ENCODE measurements around the gene FHAD1.

Gene FHAD1

GRCh38 chr1:15289251-15289651 lies 42.2 kb downstream of the FHAD1 start:
- Histone ChIP-seq H3K36me3 (replicated peaks; ENCODE audit: insufficient read depth, low read length) (no peaks in the 10 kb centered on the region), H3K4me2 (ENCODE audit: low read depth, low read length) (no peak overlapping the region), H3K4me3 (ENCODE audit: low read length) (no peak overlapping the region), H3K27me3 (replicated peaks; ENCODE audit: insufficient read depth, low read length) (no peaks in the 10 kb centered on the region), H3K9me3 (replicated peaks; ENCODE audit: insufficient read depth, low read length) (no peaks in the 10 kb centered on the region), H4K20me1 (ENCODE audit: insufficient read depth, low read length) (no peaks in the 10 kb centered on the region), H3K9me2 (replicated peaks; ENCODE audit: insufficient read depth, low read length) (no peaks in the 10 kb centered on the region), H3F3A (ENCODE audit: insufficient read depth, low read length) (no peaks in the 10 kb centered on the region), H3K79me2 (ENCODE audit: low read length) (no peaks in the 10 kb centered on the region), H3K4me1 (ENCODE audit: low read length) (peaks cover 7% of the 10 kb centered on the region; the same call in 1 of the 2 replicates), H2AFZ (ENCODE audit: low read length) (no peak overlapping the region), H3K27ac (ENCODE audit: low read length) (no peak overlapping the region), H3K9ac (ENCODE audit: low read length) (no peak overlapping the region)
- no peak for DNase-seq
- TF ChIP-seq CTCF (IDR thresholded peaks at IDR 0.05; ENCODE audit: low read length) (no peak), EZH2 (optimal IDR thresholded peaks at IDR 0.05; ENCODE audit: low read depth, low read length) (no peak), EZH2phosphoT487 (IDR thresholded peaks at IDR 0.05; ENCODE audit: low read length) (no peak)

- Histone ChIP-seq H4K20me1 (ENCODE audit: insufficient read depth, low read length) (no peaks in the 10 kb centered on the region), H3K4me3 (ENCODE audit: low read length) (no peak overlapping the region), H3F3A (ENCODE audit: insufficient read depth, low read length) (no peaks in the 10 kb centered on the region), H3K4me1 (ENCODE audit: low read length) (no peaks in the 10 kb centered on the region), H3K9me2 (replicated peaks; ENCODE audit: insufficient read depth, low read length) (no peaks in the 10 kb centered on the region), H3K9me3 (replicated peaks; ENCODE audit: insufficient read depth, low read length) (no peaks in the 10 kb centered on the region), H3K79me2 (ENCODE audit: low read length) (no peaks in the 10 kb centered on the region), H2AFZ (ENCODE audit: low read length) (no peak overlapping the region), H3K27ac (ENCODE audit: low read length) (no peak overlapping the region), H3K36me3 (replicated peaks; ENCODE audit: insufficient read depth, low read length) (no peaks in the 10 kb centered on the region), H3K4me2 (ENCODE audit: low read depth, low read length) (no peak overlapping the region), H3K27me3 (replicated peaks; ENCODE audit: insufficient read depth, low read length) (no peaks in the 10 kb centered on the region), H3K9ac (ENCODE audit: low read length) (no peak overlapping the region)
- TF ChIP-seq EZH2phosphoT487 (IDR thresholded peaks at IDR 0.05; ENCODE audit: low read length), result no peak
- TF ChIP-seq EZH2 (optimal IDR thresholded peaks at IDR 0.05; ENCODE audit: low read depth, low read length), result no peak
- TF ChIP-seq CTCF (IDR thresholded peaks at IDR 0.05; ENCODE audit: low read length), result no peak
- DNase-seq, result no peak
Observed at GRCh38 chr1:15290382-15290781, 43.4 kb downstream of the FHAD1 start.

GRCh38 chr1:15295696-15296095 lies 48.7 kb downstream of the FHAD1 start:
- Histone ChIP-seq H2AFZ (ENCODE audit: low read length) (no peak overlapping the region), H4K20me1 (ENCODE audit: insufficient read depth, low read length) (no peaks in the 10 kb centered on the region), H3K9ac (ENCODE audit: low read length) (no peak overlapping the region), H3K27ac (ENCODE audit: low read length) (no peak overlapping the region), H3K27me3 (replicated peaks; ENCODE audit: insufficient read depth, low read length) (no peaks in the 10 kb centered on the region), H3K36me3 (replicated peaks; ENCODE audit: insufficient read depth, low read length) (no peaks in the 10 kb centered on the region), H3K4me1 (ENCODE audit: low read length) (peaks cover 11% of the 10 kb centered on the region), H3K9me3 (replicated peaks; ENCODE audit: insufficient read depth, low read length) (no peaks in the 10 kb centered on the region), H3K4me2 (ENCODE audit: low read depth, low read length) (no peak overlapping the region), H3K79me2 (ENCODE audit: low read length) (no peaks in the 10 kb centered on the region), H3K9me2 (replicated peaks; ENCODE audit: insufficient read depth, low read length) (no peaks in the 10 kb centered on the region), H3K4me3 (ENCODE audit: low read length) (no peak overlapping the region), H3F3A (ENCODE audit: insufficient read depth, low read length) (no peaks in the 10 kb centered on the region)
- no peak for TF ChIP-seq CTCF (IDR thresholded peaks at IDR 0.05; ENCODE audit: low read length)
- TF ChIP-seq EZH2 (optimal IDR thresholded peaks at IDR 0.05; ENCODE audit: low read depth, low read length), result no peak
- TF ChIP-seq EZH2phosphoT487 (IDR thresholded peaks at IDR 0.05; ENCODE audit: low read length), result no peak
- no peak for DNase-seq

Measured in MM.1S (cell line).